CD8-positive, alpha-beta memory T cell (primary cell): Measurements from ENCODE around the gene ABAT. TPM values are rescaled to one million over a fixed set of nuclear protein-coding genes. Genes with fewer than 3 reads are reported as not detected.

Source experiments
- CTCF ChIA-PET: fragments of 350-600 bp; sonication (Branson Sonifier 250); formaldehyde crosslinking; loops from one replicate; lab custom pipeline; 2021; ENCODE audit warnings: antibody characterized with exemption; lab: Charles Lee
- POLR2A ChIA-PET: fragments of 350-600 bp; sonication (Branson Sonifier 250); formaldehyde crosslinking; loops from one replicate; lab custom pipeline; 2021; ENCODE audit warnings: antibody characterized with exemption; lab: Charles Lee
- DNase-seq, 5 donors: peaks; one replicate each; pipeline versions ENCODE4 v3.0.0 to v3.0.0-alpha.2; 2020 to 2022; ENCODE audit warnings: mixed read lengths in 1 of 5
- H3K27ac ChIP-seq: one replicate; pipeline ENCODE4 v1.7.0; 2013; ENCODE audit warnings: low read depth, mild to moderate bottlenecking, low read length, moderate library complexity
- H3K27me3 ChIP-seq: 2 replicates; pipeline ENCODE4 v1.7.0; 2013; ENCODE audit warnings: low read length, mild to moderate bottlenecking; ENCODE audit not compliant: insufficient read depth, poor library complexity, severe bottlenecking
- H3K36me3 ChIP-seq: 2 replicates; pipeline ENCODE4 v1.7.0; 2013; ENCODE audit warnings: mild to moderate bottlenecking, low read length, moderate library complexity; ENCODE audit not compliant: insufficient read depth
- H3K4me1 ChIP-seq: 2 replicates; pipeline ENCODE4 v1.7.0; 2013; ENCODE audit warnings: mild to moderate bottlenecking, low read length, moderate library complexity; ENCODE audit not compliant: insufficient read depth
- H3K4me3 ChIP-seq: 2 replicates; pipeline ENCODE4 v1.7.0; 2013; ENCODE audit warnings: mild to moderate bottlenecking, low read length
- H3K9me3 ChIP-seq: 2 replicates; pipeline ENCODE4 v1.7.0; 2013; ENCODE audit warnings: mild to moderate bottlenecking, low read length
- H3K27ac Mint-ChIP-seq, 8 donors: one replicate each; pipeline ENCODE4 v1.8.0; 2020 to 2021; ENCODE audit warnings: mixed read lengths in 8 of 8, mild to moderate bottlenecking in 6 of 8, inconsistent platforms in 3 of 8, moderate library complexity in 3 of 8
- H3K27me3 Mint-ChIP-seq, 2 donors: one replicate each; pipeline ENCODE4 v1.8.0; 2020 to 2021; ENCODE audit warnings: mixed read lengths in 2 of 2, mild to moderate bottlenecking in 1 of 2, moderate library complexity in 1 of 2
- H3K36me3 Mint-ChIP-seq, 3 donors: one replicate each; pipeline ENCODE4 v1.8.0; 2020 to 2021; ENCODE audit warnings: mixed read lengths in 3 of 3, inconsistent platforms in 1 of 3, mild to moderate bottlenecking in 1 of 3
- H3K4me1 Mint-ChIP-seq, 3 donors: one replicate each; pipeline ENCODE4 v1.8.0; 2020 to 2021; ENCODE audit warnings: mixed read lengths in 3 of 3, inconsistent platforms in 1 of 3, mild to moderate bottlenecking in 1 of 3
- H3K4me3 Mint-ChIP-seq, 7 donors: one replicate each; pipeline ENCODE4 v1.8.0; 2020 to 2021; ENCODE audit warnings: mixed read lengths in 7 of 7, mild to moderate bottlenecking in 6 of 7, moderate library complexity in 4 of 7, inconsistent platforms in 2 of 7
- H3K9me3 Mint-ChIP-seq, 5 donors: one replicate each; pipeline ENCODE4 v1.8.0; 2020 to 2022; ENCODE audit warnings: mixed read lengths in 5 of 5, mild to moderate bottlenecking in 3 of 5, moderate library complexity in 2 of 5, inconsistent platforms in 1 of 5
- polyA plus RNA-seq: library from polyadenylated mRNA; unstranded; fragments of 300-500 nt; fragmentation: Illumina TruSeq; gene quantifications from one replicate; pipeline ENCODE4 v1.2.3, GENCODE V29; 2021
- total RNA-seq, 2 experiments: library from RNA; stranded (reverse); gene quantifications; one replicate each; pipeline ENCODE4 v1.2.3, GENCODE V29; 2021

ABAT gene
- total and polyA plus RNA-seq, 3 experiments from 2014 or later, result 3.0 to 10.1 (median 9.8) TPM

DNA sequence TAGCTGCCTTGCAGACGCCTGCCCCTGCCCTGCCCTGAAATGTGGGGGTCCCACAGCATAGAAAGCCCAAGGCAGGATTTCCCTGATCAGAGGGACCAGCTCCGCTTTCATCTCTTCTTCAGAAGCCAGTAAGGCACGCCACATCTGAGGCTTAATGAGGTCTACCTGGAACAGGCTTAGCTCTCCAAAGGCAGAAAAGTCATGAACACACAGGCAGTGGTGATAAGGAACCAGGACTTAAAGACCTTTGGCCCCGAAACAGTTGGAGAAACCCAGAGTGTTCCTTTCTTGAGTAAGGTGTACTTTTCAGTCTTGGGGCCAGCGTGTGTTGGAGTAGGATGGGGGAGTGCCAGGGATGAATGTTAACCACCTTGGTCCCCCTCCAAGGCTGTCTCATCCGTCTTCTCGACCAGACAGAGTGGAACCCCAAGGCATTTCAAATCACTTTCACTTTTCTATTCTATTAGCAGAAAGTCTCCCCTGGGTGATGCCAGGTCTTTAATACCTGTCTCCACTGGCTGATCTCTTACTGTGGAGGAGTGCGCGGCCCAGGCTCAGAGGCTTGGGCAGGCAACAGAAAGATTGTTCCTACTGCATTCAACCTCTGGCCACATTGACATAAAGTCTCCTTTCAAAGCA is 79.1 kb downstream of the ABAT start:
- POLR2A ChIA-PET, result no interaction called here
- no peak overlapping the region for H3K4me3 ChIP-seq
- DNase-seq, result no peak
- no peaks in the 10 kb centered on the region for H3K9me3 Mint-ChIP-seq
- H3K27ac Mint-ChIP-seq, result no peak overlapping the region
- peaks cover 6 to 40% (median 15%) of the 10 kb centered on the region in 3 donors for H3K36me3 Mint-ChIP-seq
- H3K36me3 ChIP-seq, result no peaks in the 10 kb centered on the region
- CTCF ChIA-PET, result no interaction called here
- H3K9me3 ChIP-seq, result no peaks in the 10 kb centered on the region
- H3K4me3 Mint-ChIP-seq, result no peak overlapping the region
- H3K27me3 Mint-ChIP-seq, result no peaks in the 10 kb centered on the region
- H3K4me1 ChIP-seq, result no peaks in the 10 kb centered on the region
- no peaks in the 10 kb centered on the region for H3K27me3 ChIP-seq
- H3K4me1 Mint-ChIP-seq, result no peaks in the 10 kb centered on the region
- no peak overlapping the region for H3K27ac ChIP-seq

DNA sequence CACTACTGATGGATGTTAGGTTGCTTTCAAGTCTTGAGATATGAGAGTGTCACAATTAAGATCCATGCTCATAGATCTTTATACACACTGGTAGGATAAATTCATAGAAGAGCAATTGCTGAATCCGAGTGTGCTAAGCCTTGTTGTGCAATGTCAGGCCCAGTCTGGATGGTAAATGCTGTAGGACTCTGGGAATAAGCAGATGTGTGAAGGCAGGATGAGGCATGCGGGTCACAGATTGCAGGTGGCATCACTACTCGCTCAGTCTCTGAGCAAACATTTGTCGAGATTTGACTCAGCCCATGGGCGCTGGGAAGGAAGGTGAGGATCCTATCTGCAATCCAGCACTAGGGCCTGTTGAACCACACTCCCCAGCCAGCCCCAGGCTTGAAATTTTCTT is 82.3 kb downstream of the ABAT start:
- H3K27me3 ChIP-seq, result no peaks in the 10 kb centered on the region
- H3K9me3 Mint-ChIP-seq, result no peaks in the 10 kb centered on the region
- H3K4me1 ChIP-seq, result no peaks in the 10 kb centered on the region
- POLR2A ChIA-PET, result no interaction called here
- no peaks in the 10 kb centered on the region for H3K9me3 ChIP-seq
- H3K36me3 ChIP-seq, result no peaks in the 10 kb centered on the region
- no peak overlapping the region for H3K4me3 Mint-ChIP-seq
- no peaks in the 10 kb centered on the region for H3K27me3 Mint-ChIP-seq
- H3K4me1 Mint-ChIP-seq, result no peaks in the 10 kb centered on the region
- peak overlapping the region in 1 of 8 donors; percentile 8 for H3K27ac Mint-ChIP-seq
- CTCF ChIA-PET, result no interaction called here
- DNase-seq, result no peak
- H3K27ac ChIP-seq, result no peak overlapping the region
- no peak overlapping the region for H3K4me3 ChIP-seq
- H3K36me3 Mint-ChIP-seq, result peaks cover 6 to 41% (median 15%) of the 10 kb centered on the region in 3 donors

DNA sequence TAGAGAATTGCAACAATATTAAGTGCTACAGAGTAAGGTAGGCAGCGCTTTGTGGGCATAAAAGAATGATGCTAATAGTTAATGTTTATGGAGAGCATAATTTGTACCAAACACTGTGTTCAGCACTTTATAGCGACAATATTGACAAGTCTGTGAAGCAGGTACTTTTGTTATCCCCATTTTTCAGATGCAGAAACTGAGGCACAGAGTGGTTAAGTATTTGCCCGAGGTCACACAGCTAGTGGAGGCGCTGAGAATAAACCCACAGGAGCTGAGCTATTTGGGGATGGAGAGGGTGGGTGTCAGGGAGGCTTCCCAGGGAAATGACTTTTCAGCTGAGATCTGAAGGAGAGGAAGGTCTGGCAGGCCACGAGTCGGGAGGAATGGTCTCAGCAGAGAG is 83.6 kb downstream of the ABAT start:
- ChIA-PET CTCF (no interaction called here), POLR2A (no interaction called here)
- H3K27me3 ChIP-seq, result no peaks in the 10 kb centered on the region
- DNase-seq, result no peak
- Mint-ChIP-seq H3K4me1 (no peaks in the 10 kb centered on the region), H3K36me3 (peaks cover 6 to 36% (median 17%) of the 10 kb centered on the region in 3 donors), H3K27me3 (no peaks in the 10 kb centered on the region), H3K9me3 (no peaks in the 10 kb centered on the region), H3K27ac (peak overlapping the region in 1 of 8 donors; percentile 55), H3K4me3 (no peak overlapping the region)
- H3K27ac ChIP-seq, result no peak overlapping the region
- no peak overlapping the region for H3K4me3 ChIP-seq
- H3K36me3 ChIP-seq, result no peaks in the 10 kb centered on the region
- no peaks in the 10 kb centered on the region for H3K9me3 ChIP-seq
- no peaks in the 10 kb centered on the region for H3K4me1 ChIP-seq

DNA sequence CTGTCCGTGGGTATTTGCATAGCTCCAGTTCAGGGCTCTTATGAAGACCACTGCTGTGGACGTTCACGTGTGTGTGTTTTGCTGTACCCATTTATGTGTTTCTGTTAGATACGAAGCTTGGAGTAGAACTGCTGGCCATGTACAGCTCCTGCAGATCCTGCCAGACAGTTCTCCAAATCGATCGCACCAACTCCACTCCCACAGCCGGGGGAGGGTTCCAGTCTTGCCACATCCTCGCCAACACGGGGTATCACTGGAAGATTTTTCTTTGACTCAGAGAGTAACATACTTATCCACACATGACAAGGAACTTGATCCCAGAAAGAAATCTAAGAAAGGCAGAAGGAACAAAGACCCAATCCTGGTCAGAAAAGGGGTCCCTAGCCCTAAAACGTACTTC is 85.6 kb downstream of the ABAT start:
- Histone ChIP-seq H3K9me3 (no peaks in the 10 kb centered on the region), H3K4me3 (no peak overlapping the region), H3K4me1 (no peaks in the 10 kb centered on the region), H3K36me3 (no peaks in the 10 kb centered on the region), H3K27me3 (no peaks in the 10 kb centered on the region), H3K27ac (no peak overlapping the region)
- POLR2A ChIA-PET, result no interaction called here
- Mint-ChIP-seq H3K36me3 (peaks cover 6 to 38% (median 20%) of the 10 kb centered on the region in 3 donors), H3K27ac (no peak overlapping the region), H3K4me1 (no peaks in the 10 kb centered on the region), H3K4me3 (no peak overlapping the region), H3K27me3 (no peaks in the 10 kb centered on the region), H3K9me3 (no peaks in the 10 kb centered on the region)
- CTCF ChIA-PET, result no interaction called here
- no peak for DNase-seq

DNA sequence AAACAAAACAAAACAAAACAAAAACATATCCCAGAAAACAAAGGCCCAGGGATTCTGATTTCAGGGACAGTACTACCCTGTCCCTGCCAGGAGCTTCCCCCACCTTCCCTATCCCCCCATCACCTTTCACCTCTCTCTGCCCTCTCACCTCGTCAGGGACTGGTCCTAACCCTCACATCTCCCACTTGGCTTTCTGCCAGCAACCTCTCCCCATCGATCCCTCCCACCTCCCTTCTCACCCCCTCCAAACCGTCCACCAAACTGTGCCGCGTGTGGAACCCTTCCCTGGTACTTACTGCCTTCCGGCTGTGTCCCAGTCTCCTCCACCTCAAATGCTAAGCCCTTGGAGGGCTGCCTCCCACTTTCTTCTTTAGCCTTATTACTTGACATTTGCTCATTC is 86.7 kb downstream of the ABAT start:
- Histone ChIP-seq H3K27ac (no peak overlapping the region), H3K36me3 (no peaks in the 10 kb centered on the region), H3K27me3 (no peaks in the 10 kb centered on the region), H3K4me1 (no peaks in the 10 kb centered on the region), H3K9me3 (no peaks in the 10 kb centered on the region), H3K4me3 (no peak overlapping the region)
- H3K27me3 Mint-ChIP-seq, result no peaks in the 10 kb centered on the region
- DNase-seq, result no peak
- POLR2A ChIA-PET, result no interaction called here
- no peak overlapping the region for H3K4me3 Mint-ChIP-seq
- H3K4me1 Mint-ChIP-seq, result no peaks in the 10 kb centered on the region
- no peaks in the 10 kb centered on the region for H3K9me3 Mint-ChIP-seq
- H3K27ac Mint-ChIP-seq, result no peak overlapping the region
- peaks cover 6 to 42% (median 20%) of the 10 kb centered on the region in 3 donors for H3K36me3 Mint-ChIP-seq
- CTCF ChIA-PET, result no interaction called here

DNA sequence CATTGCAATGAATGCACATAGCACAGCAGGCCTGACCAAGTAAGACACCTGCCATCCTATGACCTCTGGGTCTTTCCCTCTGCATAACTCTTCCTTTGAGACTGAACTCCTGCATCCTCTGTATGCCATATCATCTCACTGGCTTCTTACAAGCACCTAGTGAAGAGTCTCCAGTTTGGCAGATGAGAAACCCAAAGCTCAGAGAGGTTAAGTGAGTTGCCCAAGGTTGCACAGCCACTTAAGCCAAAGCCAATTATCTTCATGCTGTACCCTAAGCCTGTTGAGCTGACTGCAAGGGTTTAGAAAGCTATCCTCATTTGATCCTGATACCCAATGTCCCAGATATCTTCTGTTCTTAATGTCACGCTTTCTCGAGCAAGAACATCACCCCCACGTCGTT is 87.8 kb downstream of the ABAT start:
- H3K4me1 Mint-ChIP-seq, result no peaks in the 10 kb centered on the region

DNA sequence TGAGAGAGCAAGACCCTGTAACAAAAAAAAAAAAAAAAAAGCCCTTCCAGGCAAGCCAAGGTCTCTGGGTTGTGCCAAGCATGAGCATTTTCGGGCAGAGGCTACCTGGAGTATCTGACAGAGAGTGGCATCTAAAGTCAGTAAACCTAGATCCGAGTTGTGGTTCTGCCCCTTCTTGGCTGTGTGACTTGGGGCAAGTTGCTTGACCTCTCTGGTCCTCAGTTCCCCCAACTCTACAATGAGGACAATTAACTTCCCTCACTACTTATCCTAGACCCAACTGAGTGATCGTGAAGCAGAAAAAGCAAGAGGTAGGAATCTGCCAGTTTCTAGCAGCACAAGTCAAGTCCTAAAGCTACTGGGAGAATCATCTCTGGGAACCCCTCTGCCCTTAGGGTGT is 88.7 kb downstream of the ABAT start:
- no peaks in the 10 kb centered on the region for H3K27me3 Mint-ChIP-seq
- no peak overlapping the region for H3K4me3 ChIP-seq
- H3K27me3 ChIP-seq, result no peaks in the 10 kb centered on the region
- ChIA-PET CTCF (no interaction called here), POLR2A (no interaction called here)
- no peaks in the 10 kb centered on the region for H3K36me3 ChIP-seq
- H3K4me1 Mint-ChIP-seq, result no peaks in the 10 kb centered on the region
- peaks cover under 1 to 36% (median 11%) of the 10 kb centered on the region in 3 donors for H3K36me3 Mint-ChIP-seq
- H3K9me3 Mint-ChIP-seq, result no peaks in the 10 kb centered on the region
- H3K4me3 Mint-ChIP-seq, result no peak overlapping the region
- H3K9me3 ChIP-seq, result no peaks in the 10 kb centered on the region
- H3K27ac Mint-ChIP-seq, result no peak overlapping the region
- no peaks in the 10 kb centered on the region for H3K4me1 ChIP-seq
- no peak overlapping the region for H3K27ac ChIP-seq
- no peak for DNase-seq

More for the DNA sequence above, 87.8 kb downstream of the ABAT start:
- Histone ChIP-seq H3K9me3 (no peaks in the 10 kb centered on the region), H3K27me3 (no peaks in the 10 kb centered on the region), H3K4me3 (no peak overlapping the region), H3K27ac (no peak overlapping the region), H3K4me1 (no peaks in the 10 kb centered on the region), H3K36me3 (no peaks in the 10 kb centered on the region)
- H3K27ac Mint-ChIP-seq, result peak overlapping the region in 1 of 8 donors; percentile 7
- H3K27me3 Mint-ChIP-seq, result no peaks in the 10 kb centered on the region
- peaks cover 6 to 39% (median 14%) of the 10 kb centered on the region in 3 donors for H3K36me3 Mint-ChIP-seq
- DNase-seq, result no peak
- H3K9me3 Mint-ChIP-seq, result no peaks in the 10 kb centered on the region
- ChIA-PET POLR2A (interaction anchor here (0.6 kb wide), 1 partner anchor 48 kb away, joined by 3 read pairs; no protein-coding TSS in a partner anchor), CTCF (no interaction called here)
- H3K4me3 Mint-ChIP-seq, result no peak overlapping the region

DNA sequence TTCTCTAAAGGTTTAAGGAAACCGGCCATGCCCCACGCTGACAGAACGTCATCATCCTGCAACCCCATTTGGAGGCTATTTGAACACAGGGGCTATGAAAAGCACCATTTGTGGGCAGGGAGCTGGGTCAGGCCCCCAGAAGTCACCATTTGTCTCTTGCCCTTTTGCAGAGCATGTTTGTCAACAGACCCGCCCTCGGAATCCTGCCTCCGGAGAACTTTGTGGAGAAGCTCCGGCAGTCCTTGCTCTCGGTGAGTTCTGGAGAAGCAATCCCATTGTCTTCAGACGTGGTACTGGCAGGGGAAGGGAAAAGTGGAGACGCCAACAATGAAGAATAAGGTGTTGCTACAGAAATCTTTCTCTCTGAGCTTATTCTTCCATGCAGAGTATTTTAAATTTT is 89.5 kb downstream of the ABAT start:
- no peaks in the 10 kb centered on the region for H3K9me3 Mint-ChIP-seq
- no peak overlapping the region for H3K27ac Mint-ChIP-seq
- no peaks in the 10 kb centered on the region for H3K9me3 ChIP-seq
- no peaks in the 10 kb centered on the region for H3K4me1 Mint-ChIP-seq
- ChIA-PET CTCF (no interaction called here), POLR2A (no interaction called here)
- DNase-seq, result no peak
- no peak overlapping the region for H3K4me3 ChIP-seq
- H3K27ac ChIP-seq, result no peak overlapping the region
- H3K36me3 Mint-ChIP-seq, result peaks cover 0 to 39% (median 16%) of the 10 kb centered on the region in 3 donors
- no peaks in the 10 kb centered on the region for H3K36me3 ChIP-seq
- no peaks in the 10 kb centered on the region for H3K27me3 ChIP-seq
- no peaks in the 10 kb centered on the region for H3K27me3 Mint-ChIP-seq
- no peaks in the 10 kb centered on the region for H3K4me1 ChIP-seq
- no peak overlapping the region for H3K4me3 Mint-ChIP-seq
